Right cardiac atrium (tissue), 5 donors: Measurements from ENCODE around the gene AKAIN1. TPM values are rescaled to one million over a fixed set of nuclear protein-coding genes. Genes with fewer than 3 reads are reported as not detected.

Experiments
- ATAC-seq, 2 donors: fragments of 200-7000 bp; cut with Tn5 transposase; one replicate each; pipeline versions ENCODE4 v1.8.0 to v1.9.1; 2020; ENCODE audit warnings: moderate library complexity in 2 of 2, mild to moderate bottlenecking in 1 of 2
- DNase-seq, 3 donors: peaks; one replicate each; pipeline ENCODE4 v3.0.0-alpha.2; 2020
- H3K27ac ChIP-seq: one replicate; pipeline ENCODE4 v1.5.1; 2013; ENCODE audit warnings: mild to moderate bottlenecking, low read length, control low read depth, moderate library complexity
- H3K27me3 ChIP-seq: one replicate; pipeline ENCODE4 v1.6.1; 2013; ENCODE audit not compliant: control insufficient read depth, insufficient read depth
- H3K4me1 ChIP-seq: one replicate; pipeline ENCODE4 v1.6.1; 2013; ENCODE audit warnings: low read length; ENCODE audit not compliant: control insufficient read depth, insufficient read depth
- H3K4me3 ChIP-seq: one replicate; pipeline ENCODE4 v1.5.1; 2013; ENCODE audit warnings: low read length, control low read depth
- H3K9me3 ChIP-seq: one replicate; pipeline ENCODE4 v1.6.1; 2013; ENCODE audit warnings: low read length; ENCODE audit not compliant: control insufficient read depth
- WGBS: extraction: QIAGEN DNeasy Blood & Tissue Kit; methylation state at CpG from one replicate; pipeline ENCODE4 v1.1.7; 2013; 5-methylcytosine and 5-hydroxymethylcytosine counted together
- intact Hi-C, 4 donors: fragments of 100-400 bp; cut with DNase I; formaldehyde crosslinking; loops; one replicate each; pipeline versions ENCODE4 v1.11.0 to v1.14.0; 2022 to 2023
- polyA plus RNA-seq: library from polyadenylated mRNA; stranded (reverse); fragments of 200-250 nt; gene quantifications from one replicate; pipeline ENCODE4 v1.2.3, GENCODE V29; 2013
- total RNA-seq, 4 donors: library from RNA; stranded (reverse); fragmentation: NEBNext Ultra II Directional; extraction: Animal tissue kit (Norgen Biotek cat#: 25700); gene quantifications; one replicate each; pipeline ENCODE4 v1.2.1, GENCODE V29; 2021
- donor health status: healthy with polysubstance abuse.
- donor health status: DM: no; HTN: yes; CAD: no.
- donor health status: DM: no; HTN: no; CAD: no.
- donor health status: DM: no; HTN: yes; CAD: no; lungs with severe emphysema.
- donor health status: DM: yes; HTN: yes; CAD: no.

Gene AKAIN1
- total and polyA plus RNA-seq, 5 donors: not detected

GRCh38 chr18:5159080-5159479 lies 38.0 kb downstream of the AKAIN1 start:
- no peak for DNase-seq
- Histone ChIP-seq H3K27me3 (no peaks in the 10 kb centered on the region), H3K4me3 (no peak overlapping the region), H3K27ac (no peak overlapping the region), H3K9me3 (no peaks in the 10 kb centered on the region), H3K4me1 (no peaks in the 10 kb centered on the region)
- intact Hi-C loops: no loop called here
- 38% methylated on average over 3 of the region's 3 CpGs for WGBS
- no peak for ATAC-seq

GRCh38 chr18:5158587-5158986 lies 38.5 kb downstream of the AKAIN1 start:
- Histone ChIP-seq H3K4me1 (no peaks in the 10 kb centered on the region), H3K27ac (no peak overlapping the region), H3K27me3 (no peaks in the 10 kb centered on the region), H3K4me3 (no peak overlapping the region), H3K9me3 (no peaks in the 10 kb centered on the region)
- 74% methylated on average over 2 of the region's 2 CpGs for WGBS
- intact Hi-C loops: no loop called here
- DNase-seq (no peak), ATAC-seq (no peak)

- no peak for ATAC-seq
- intact Hi-C loops: no loop called here
- no peak for DNase-seq
- no peak overlapping the region for H3K27ac ChIP-seq
- H3K4me1 ChIP-seq: no peaks in the 10 kb centered on the region
- no peak overlapping the region for H3K4me3 ChIP-seq
- no peaks in the 10 kb centered on the region for H3K9me3 ChIP-seq
- 58% methylated on average over 3 of the region's 3 CpGs for WGBS
- no peaks in the 10 kb centered on the region for H3K27me3 ChIP-seq
These were observed 38.9 kb downstream of the AKAIN1 start for GRCh38 chr18:5158172-5158571.

- H3K27me3 ChIP-seq: no peaks in the 10 kb centered on the region
- H3K27ac ChIP-seq: no peak overlapping the region
- DNase-seq: no peak
- no peak for ATAC-seq
- 45% methylated on average over 5 of the region's 5 CpGs for WGBS
- no peaks in the 10 kb centered on the region for H3K4me1 ChIP-seq
- intact Hi-C loops: no loop called here
- no peak overlapping the region for H3K4me3 ChIP-seq
- H3K9me3 ChIP-seq: no peaks in the 10 kb centered on the region
These were observed 41.2 kb downstream of the AKAIN1 start for GRCh38 chr18:5155907-5156287.

- DNase-seq: no peak
- H3K4me3 ChIP-seq: no peak overlapping the region
- WGBS: 74% methylated on average over 17 of the region's 17 CpGs
- no peak overlapping the region for H3K27ac ChIP-seq
- H3K4me1 ChIP-seq: no peaks in the 10 kb centered on the region
- no peaks in the 10 kb centered on the region for H3K27me3 ChIP-seq
- intact Hi-C loops: no loop called here
- no peaks in the 10 kb centered on the region for H3K9me3 ChIP-seq
- ATAC-seq: no peak
These were observed 41.7 kb downstream of the AKAIN1 start for GRCh38 chr18:5155218-5155906.

GRCh38 chr18:5152343-5153020 lies 44.6 kb downstream of the AKAIN1 start:
- Histone ChIP-seq H3K27me3 (no peaks in the 10 kb centered on the region), H3K27ac (no peak overlapping the region), H3K4me3 (no peak overlapping the region), H3K9me3 (no peaks in the 10 kb centered on the region), H3K4me1 (no peaks in the 10 kb centered on the region)
- ATAC-seq (no peak), DNase-seq (no peak)
- intact Hi-C loops: no loop called here
- WGBS: 73% methylated on average over 6 of the region's 6 CpGs

GRCh38 chr18:5150894-5151293 lies 46.2 kb downstream of the AKAIN1 start:
- H3K4me3 ChIP-seq: no peak overlapping the region
- 81% methylated on average over 1 of the region's 1 CpG for WGBS
- H3K4me1 ChIP-seq: no peaks in the 10 kb centered on the region
- ATAC-seq (no peak), DNase-seq (no peak)
- H3K27me3 ChIP-seq: no peaks in the 10 kb centered on the region
- no peak overlapping the region for H3K27ac ChIP-seq
- H3K9me3 ChIP-seq: peaks cover 2% of the 10 kb centered on the region
- intact Hi-C loops: no loop called here

GRCh38 chr18:5146093-5146492 lies 51.0 kb downstream of the AKAIN1 start:
- H3K27ac ChIP-seq: no peak overlapping the region
- H3K4me3 ChIP-seq: no peak overlapping the region
- H3K4me1 ChIP-seq: no peaks in the 10 kb centered on the region
- H3K9me3 ChIP-seq: peaks cover 2% of the 10 kb centered on the region
- DNase-seq (no peak), ATAC-seq (no peak)
- intact Hi-C loops: no loop called here
- WGBS: 77% methylated on average over 4 of the region's 4 CpGs
- no peaks in the 10 kb centered on the region for H3K27me3 ChIP-seq

GRCh38 chr18:5145168-5145825 lies 51.8 kb downstream of the AKAIN1 start:
- H3K9me3 ChIP-seq: peaks cover 2% of the 10 kb centered on the region
- H3K27me3 ChIP-seq: no peaks in the 10 kb centered on the region
- WGBS: 75% methylated on average over 10 of the region's 10 CpGs
- ATAC-seq: peak in 1 of 2 donors; percentile 54
- H3K4me3 ChIP-seq: no peak overlapping the region
- intact Hi-C loops: no loop called here
- H3K27ac ChIP-seq: no peak overlapping the region
- H3K4me1 ChIP-seq: no peaks in the 10 kb centered on the region
- DNase-seq: peak; percentile 26 to 53 (median 50)

- ATAC-seq: peak in 1 of 2 donors; percentile 60
- no peaks in the 10 kb centered on the region for H3K27me3 ChIP-seq
- no peak overlapping the region for H3K27ac ChIP-seq
- H3K4me3 ChIP-seq: no peak overlapping the region
- 60% methylated on average over 1 of the region's 1 CpG for WGBS
- H3K4me1 ChIP-seq: no peaks in the 10 kb centered on the region
- no peak for DNase-seq
- intact Hi-C loops: no loop called here
- H3K9me3 ChIP-seq: peaks cover 2% of the 10 kb centered on the region
These were observed 52.4 kb downstream of the AKAIN1 start for GRCh38 chr18:5144629-5145028.

GRCh38 chr18:5142859-5143258 lies 54.2 kb downstream of the AKAIN1 start:
- Histone ChIP-seq H3K9me3 (peaks cover 2% of the 10 kb centered on the region), H3K27me3 (no peaks in the 10 kb centered on the region), H3K27ac (no peak overlapping the region), H3K4me3 (no peak overlapping the region), H3K4me1 (no peaks in the 10 kb centered on the region)
- intact Hi-C loops: no loop called here
- 64% methylated on average over 2 of the region's 2 CpGs for WGBS
- DNase-seq (no peak), ATAC-seq (no peak)
